ENCODE results near the gene MRPL23. TPM values are rescaled to one million over a fixed set of nuclear protein-coding genes. Genes with fewer than 3 reads are reported as not detected.

The MRPL23 gene
- total and polyA plus RNA-seq, 9 of the 15 experiments (the other 6 are each of a cell fraction or from before 2014, with no cell fraction given), result 0.44 to 109 (median 37.4) TPM

DNA sequence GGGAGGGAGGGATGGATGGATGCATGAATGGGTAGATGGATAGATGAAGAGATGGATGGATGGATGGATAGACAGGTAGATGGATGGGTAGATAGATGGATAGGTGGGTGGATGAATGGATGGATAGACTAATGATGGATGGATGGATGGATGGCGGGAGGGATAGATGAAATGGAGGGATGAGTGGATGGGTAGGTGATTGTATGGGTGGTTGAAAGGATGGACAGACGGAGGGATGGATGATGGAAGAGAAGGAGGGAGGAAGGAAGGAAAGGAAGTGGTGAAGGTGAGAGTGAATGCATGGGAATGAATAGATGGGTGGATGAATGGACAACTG lies 31.4 kb upstream of the MRPL23 start:
- H3K36me3 ChIP-seq (ENCODE audit: control insufficient read depth, insufficient read depth, low read length), result no peaks in the 10 kb centered on the region
- DNase-seq (ENCODE audit: extremely low read depth in 1 of 4, low spot score in 3 of 4) (no peak), ATAC-seq (no peak), FAIRE-seq (no peak)
- H3K4me1 ChIP-seq (replicated peaks in 1 of 2; ENCODE audit: control insufficient read depth in 2 of 2, insufficient read depth in 2 of 2, low read length in 2 of 2), result peaks cover 0 to 25% of the 10 kb centered on the region in 2 experiments; a peak in 1 of 5 replicates
- no peak overlapping the region for H3K4me3 ChIP-seq
- no peaks in the 10 kb centered on the region; the same call in 1 of the 2 replicates for H3K9me3 ChIP-seq (replicated peaks; ENCODE audit: control insufficient read depth, insufficient read depth, low read depth, low read length)
- ChIA-PET POLR2A (no interaction called here), CTCF (ENCODE audit: low intra/inter-chr PET ratio) (no interaction called here)
- H3K27me3 ChIP-seq (ENCODE audit: control insufficient read depth in 2 of 2, insufficient read depth in 2 of 2, low read length in 2 of 2), result peaks cover 15 to 43% of the 10 kb centered on the region in 2 experiments; a peak in 4 of 5 replicates
- H2AFZ ChIP-seq (ENCODE audit: low read depth, low read length), result no peak overlapping the region
- 0% methylated on average over 1 of the region's 2 CpGs for WGBS (ENCODE audit: insufficient coverage, low coverage, missing lambda C conversion rate)
- no peaks in the 10 kb centered on the region for H3K9me1 ChIP-seq (ENCODE audit: control insufficient read depth, insufficient read depth, low read length)
- in situ Hi-C loops (cut with MboI) (loop anchor here (5.0 kb wide), 1 partner anchor 33 kb away; no protein-coding TSS in a partner anchor), intact Hi-C loops (cut with micrococcal nuclease) (loop anchor here (1.0 kb wide), 1 partner anchor 22 kb away; no protein-coding TSS in a partner anchor)
- no TSS peak for BruUV-seq (replicated peaks)
- H3K4me2 ChIP-seq (ENCODE audit: insufficient read depth, low read length), result no peak overlapping the region
- peaks cover 2% of the 10 kb centered on the region; the same call in 1 of the 2 replicates for H4K20me1 ChIP-seq (replicated peaks; ENCODE audit: control insufficient read depth, insufficient read depth, low read length)
- no peaks in the 10 kb centered on the region for H3K79me2 ChIP-seq (ENCODE audit: control insufficient read depth, insufficient read depth, low read length)
- TF ChIP-seq, protein P1, sequence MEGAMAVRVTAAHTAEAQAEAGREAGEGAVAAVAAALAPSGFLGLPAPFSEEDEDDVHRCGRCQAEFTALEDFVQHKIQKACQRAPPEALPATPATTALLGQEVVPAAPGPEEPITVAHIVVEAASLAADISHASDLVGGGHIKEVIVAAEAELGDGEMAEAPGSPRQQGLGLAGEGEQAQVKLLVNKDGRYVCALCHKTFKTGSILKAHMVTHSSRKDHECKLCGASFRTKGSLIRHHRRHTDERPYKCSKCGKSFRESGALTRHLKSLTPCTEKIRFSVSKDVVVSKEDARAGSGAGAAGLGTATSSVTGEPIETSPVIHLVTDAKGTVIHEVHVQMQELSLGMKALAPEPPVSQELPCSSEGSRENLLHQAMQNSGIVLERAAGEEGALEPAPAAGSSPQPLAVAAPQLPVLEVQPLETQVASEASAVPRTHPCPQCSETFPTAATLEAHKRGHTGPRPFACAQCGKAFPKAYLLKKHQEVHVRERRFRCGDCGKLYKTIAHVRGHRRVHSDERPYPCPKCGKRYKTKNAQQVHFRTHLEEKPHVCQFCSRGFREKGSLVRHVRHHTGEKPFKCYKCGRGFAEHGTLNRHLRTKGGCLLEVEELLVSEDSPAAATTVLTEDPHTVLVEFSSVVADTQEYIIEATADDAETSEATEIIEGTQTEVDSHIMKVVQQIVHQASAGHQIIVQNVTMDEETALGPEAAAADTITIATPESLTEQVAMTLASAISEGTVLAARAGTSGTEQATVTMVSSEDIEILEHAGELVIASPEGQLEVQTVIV (CRISPR knock-in tag; IDR thresholded peaks at IDR 0.05; ENCODE audit: borderline replicate concordance), result no peak
- no peak for TF ChIP-seq FOXA1 (IDR thresholded peaks at IDR 0.05; ENCODE audit: borderline replicate concordance)
- no peak for TF ChIP-seq PYGO2 (tag; IDR thresholded peaks at IDR 0.05)
- TF ChIP-seq KLF1 (tag; IDR thresholded peaks at IDR 0.05), result no peak
- TF ChIP-seq ILK (tag; IDR thresholded peaks at IDR 0.05; ENCODE audit: borderline replicate concordance, low read depth), result no peak
- TF ChIP-seq EHMT2 (IDR thresholded peaks at IDR 0.05), result 0 out of 2 replicates have a peak, but pooled peaks have one; percentile 15
- TF ChIP-seq LCOR (CRISPR knock-in tag; IDR thresholded peaks at IDR 0.05), result no peak
- TF ChIP-seq TAL1 (IDR thresholded peaks at IDR 0.05), result no peak
- no peak overlapping the region for H3K9ac ChIP-seq (ENCODE audit: insufficient read depth in 1 of 2, low read depth in 2 of 2, low read length in 2 of 2)
- no peak overlapping the region for H3K27ac ChIP-seq (ENCODE audit: extremely low read depth, low read depth, low read length)

Data from K562 (cell line).